ENCODE measurements around the gene IL10RA. TPM values are rescaled to one million over a fixed set of nuclear protein-coding genes. Genes with fewer than 3 reads are reported as not detected.

Gene IL10RA
- total RNA-seq, 2 donors from 2014 or later: 59.8 to 83.6 TPM

DNA sequence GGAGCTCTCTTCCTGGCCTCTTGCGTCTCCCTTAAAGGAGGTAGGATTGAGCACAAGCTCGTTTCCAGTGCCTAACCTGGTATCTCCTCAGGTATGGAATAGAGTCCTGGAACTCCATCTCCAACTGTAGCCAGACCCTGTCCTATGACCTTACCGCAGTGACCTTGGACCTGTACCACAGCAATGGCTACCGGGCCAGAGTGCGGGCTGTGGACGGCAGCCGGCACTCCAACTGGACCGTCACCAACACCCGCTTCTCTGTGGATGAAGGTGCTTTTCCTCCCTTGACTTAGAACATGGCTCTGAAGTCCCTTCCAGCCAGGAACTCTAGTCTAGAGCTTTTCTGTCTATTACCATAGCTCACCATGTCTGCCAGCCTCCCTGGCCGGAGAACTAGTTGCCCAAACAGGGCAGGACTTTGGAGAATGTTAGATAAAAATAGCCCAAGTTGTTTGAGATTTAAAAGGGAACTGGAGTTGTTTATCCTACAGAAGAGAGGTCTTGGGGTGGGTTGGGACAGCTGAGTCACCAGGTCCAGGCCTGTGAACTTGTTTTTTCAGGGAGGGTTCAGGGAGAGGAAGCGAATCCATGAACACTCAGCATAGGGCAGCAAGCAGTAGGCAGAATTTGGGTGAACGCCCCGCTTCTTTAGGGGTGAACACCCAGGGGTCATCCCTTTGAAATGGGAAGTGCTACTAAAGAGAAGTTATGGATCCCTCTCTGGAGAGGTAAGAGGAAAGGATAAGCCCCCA, 3.3 kb downstream of the IL10RA start:
- peaks cover 70 to 79% of the 10 kb centered on the region in 2 donors for H3K4me1 Mint-ChIP-seq (ENCODE audit: low read depth in 2 of 2)
- H3K9me3 Mint-ChIP-seq: no peaks in the 10 kb centered on the region
- no peak for DNase-seq (ENCODE audit: low spot score)
- H3K27me3 Mint-ChIP-seq: no peaks in the 10 kb centered on the region
- H3K36me3 Mint-ChIP-seq: peaks cover 38% of the 10 kb centered on the region
- ATAC-seq: no peak
- peak overlapping the region; percentile 95 to 98 for H3K27ac Mint-ChIP-seq
- peak overlapping the region; percentile 95 for H3K4me3 Mint-ChIP-seq

DNA sequence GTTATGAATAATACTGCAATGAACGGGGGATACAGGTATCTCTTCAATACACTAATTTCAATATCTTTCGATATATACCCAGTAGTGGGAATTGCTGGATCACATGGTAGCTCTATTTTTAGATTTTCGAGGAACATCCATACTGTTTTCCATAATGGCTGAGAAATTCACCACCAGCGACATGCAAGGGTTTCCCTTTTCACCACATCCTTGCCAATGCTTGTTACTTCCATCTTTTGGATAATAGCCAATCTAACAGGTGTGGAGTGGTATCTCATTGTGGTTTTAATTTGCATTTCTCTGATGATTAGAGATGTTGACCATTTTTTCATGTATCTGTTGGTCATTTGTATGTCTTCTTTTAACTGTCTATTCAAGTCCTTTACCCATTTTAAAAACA, 5.9 kb downstream of the IL10RA start:
- peak overlapping the region; percentile 65 for H3K4me3 Mint-ChIP-seq
- H3K4me1 Mint-ChIP-seq (ENCODE audit: low read depth in 2 of 2): peaks cover 68 to 71% of the 10 kb centered on the region in 2 donors
- ATAC-seq: no peak
- H3K27me3 Mint-ChIP-seq: no peaks in the 10 kb centered on the region
- H3K9me3 Mint-ChIP-seq: no peaks in the 10 kb centered on the region
- no peak for DNase-seq (ENCODE audit: low spot score)
- peaks cover 44% of the 10 kb centered on the region for H3K36me3 Mint-ChIP-seq
- H3K27ac Mint-ChIP-seq: peak overlapping the region; percentile 91 to 94

DNA sequence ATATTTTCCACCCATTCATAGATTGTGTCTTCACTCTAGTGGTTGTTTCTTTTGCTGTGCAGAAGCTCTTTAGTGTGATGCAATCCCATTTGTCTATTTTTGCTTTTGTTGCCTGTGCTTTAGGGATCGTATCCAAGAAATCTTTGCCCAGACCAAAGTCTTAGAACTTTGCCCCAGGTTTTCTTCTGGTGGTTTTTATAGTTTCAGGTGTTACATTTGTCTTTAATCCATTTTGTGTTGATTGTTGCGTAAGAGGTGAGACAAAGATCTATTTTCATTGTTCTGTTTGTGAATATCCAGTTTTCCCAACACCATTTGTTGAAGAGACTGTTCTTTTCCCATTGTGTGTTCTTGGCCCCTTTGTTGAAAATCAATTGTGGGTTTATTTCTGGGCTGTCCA, 6.4 kb downstream of the IL10RA start:
- Mint-ChIP-seq H3K27me3 (no peaks in the 10 kb centered on the region), H3K4me3 (peak overlapping the region; percentile 65), H3K27ac (peak overlapping the region; percentile 91 to 94), H3K4me1 (ENCODE audit: low read depth in 2 of 2) (peaks cover 68 to 71% of the 10 kb centered on the region in 2 donors), H3K9me3 (peaks cover 3% of the 10 kb centered on the region), H3K36me3 (peaks cover 45% of the 10 kb centered on the region)
- DNase-seq (ENCODE audit: low spot score) (no peak), ATAC-seq (no peak)

DNA sequence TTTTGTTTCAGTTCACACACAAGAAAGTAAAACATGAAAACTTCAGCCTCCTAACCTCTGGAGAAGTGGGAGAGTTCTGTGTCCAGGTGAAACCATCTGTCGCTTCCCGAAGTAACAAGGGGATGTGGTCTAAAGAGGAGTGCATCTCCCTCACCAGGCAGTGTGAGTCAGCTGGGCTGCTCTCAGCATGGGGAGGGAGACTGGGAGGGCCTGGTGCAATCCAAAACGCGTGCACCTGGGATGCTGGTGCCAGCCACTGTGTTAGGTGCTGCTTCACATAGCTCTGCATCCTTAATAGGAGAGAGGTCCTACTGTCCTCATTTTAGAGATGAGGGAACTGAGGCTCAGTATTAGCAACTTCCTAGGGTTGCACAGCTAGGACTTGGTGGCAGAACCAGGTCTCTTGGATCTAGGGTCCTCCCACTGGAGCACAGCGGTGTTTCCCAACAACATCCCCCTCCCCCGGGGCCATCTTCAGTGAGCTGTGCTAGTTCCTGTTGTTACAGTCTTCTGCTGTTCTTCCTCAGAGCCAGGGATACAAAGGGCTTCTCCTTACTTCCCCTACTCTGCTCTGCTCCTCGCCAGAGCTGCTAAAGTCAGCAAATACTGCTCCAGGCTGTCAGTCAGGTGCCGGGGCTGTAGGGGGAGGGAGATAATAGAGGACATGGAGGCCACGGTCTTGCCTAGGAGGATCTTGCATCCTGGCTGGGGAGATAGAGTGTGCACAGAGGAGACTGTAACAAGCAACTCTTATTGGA, 8.0 kb downstream of the IL10RA start:
- H3K4me1 Mint-ChIP-seq (ENCODE audit: low read depth in 2 of 2): peaks cover 65 to 68% of the 10 kb centered on the region in 2 donors
- H3K27ac Mint-ChIP-seq: peak overlapping the region; percentile 91 to 94
- DNase-seq (ENCODE audit: low spot score) (no peak), ATAC-seq (no peak)
- peaks cover 3% of the 10 kb centered on the region for H3K9me3 Mint-ChIP-seq
- peaks cover 50% of the 10 kb centered on the region for H3K36me3 Mint-ChIP-seq
- no peak overlapping the region for H3K4me3 Mint-ChIP-seq
- no peaks in the 10 kb centered on the region for H3K27me3 Mint-ChIP-seq

DNA sequence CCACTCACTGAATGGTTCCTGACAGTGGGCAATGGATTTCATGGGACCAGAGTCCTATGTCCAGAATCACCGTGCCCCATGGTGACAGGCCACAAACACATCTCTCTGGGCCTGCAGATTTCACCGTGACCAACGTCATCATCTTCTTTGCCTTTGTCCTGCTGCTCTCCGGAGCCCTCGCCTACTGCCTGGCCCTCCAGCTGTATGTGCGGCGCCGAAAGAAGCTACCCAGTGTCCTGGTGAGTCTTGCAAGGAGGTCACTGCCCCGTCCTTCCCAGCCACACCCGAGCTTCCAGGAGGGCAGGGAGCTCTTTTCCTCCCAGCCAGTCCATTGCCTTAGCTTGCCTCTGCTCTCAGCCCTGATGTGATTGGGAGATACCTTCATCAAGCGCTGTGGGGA, 9.3 kb downstream of the IL10RA start:
- DNase-seq (ENCODE audit: low spot score) (no peak), ATAC-seq (no peak)
- H3K27ac Mint-ChIP-seq: peak overlapping the region; percentile 71 to 94
- H3K4me3 Mint-ChIP-seq: no peak overlapping the region
- H3K4me1 Mint-ChIP-seq (ENCODE audit: low read depth in 2 of 2): peaks cover 59 to 70% of the 10 kb centered on the region in 2 donors
- no peaks in the 10 kb centered on the region for H3K27me3 Mint-ChIP-seq
- peaks cover 41% of the 10 kb centered on the region for H3K36me3 Mint-ChIP-seq
- peaks cover 3% of the 10 kb centered on the region for H3K9me3 Mint-ChIP-seq

DNA sequence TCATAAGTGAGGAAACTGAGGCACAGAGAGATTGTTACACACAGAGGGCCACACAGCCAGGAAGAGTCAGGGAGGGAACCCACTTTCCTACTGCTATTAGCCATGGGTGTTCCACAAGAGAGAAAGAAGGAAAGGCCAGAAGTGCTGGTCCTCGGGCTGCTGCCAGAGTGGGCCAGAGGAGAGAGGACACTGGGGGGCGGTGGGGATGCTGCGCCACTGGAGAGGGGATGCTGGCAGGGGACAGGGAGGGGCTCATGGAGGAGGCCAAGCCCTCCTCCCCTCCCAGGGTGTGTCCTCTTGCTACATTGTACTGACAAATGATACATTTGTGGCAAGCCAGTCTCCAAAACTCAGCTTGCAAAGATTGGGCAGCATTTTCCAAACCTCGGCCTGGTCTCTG, 9.9 kb downstream of the IL10RA start:
- peak overlapping the region; percentile 45 for H3K4me3 Mint-ChIP-seq
- no peak for DNase-seq (ENCODE audit: low spot score)
- H3K36me3 Mint-ChIP-seq: peaks cover 41% of the 10 kb centered on the region
- no peak for ATAC-seq
- peak overlapping the region; percentile 71 to 94 for H3K27ac Mint-ChIP-seq
- peaks cover 59 to 70% of the 10 kb centered on the region in 2 donors for H3K4me1 Mint-ChIP-seq (ENCODE audit: low read depth in 2 of 2)
- H3K9me3 Mint-ChIP-seq: peaks cover 3% of the 10 kb centered on the region
- H3K27me3 Mint-ChIP-seq: no peaks in the 10 kb centered on the region

DNA sequence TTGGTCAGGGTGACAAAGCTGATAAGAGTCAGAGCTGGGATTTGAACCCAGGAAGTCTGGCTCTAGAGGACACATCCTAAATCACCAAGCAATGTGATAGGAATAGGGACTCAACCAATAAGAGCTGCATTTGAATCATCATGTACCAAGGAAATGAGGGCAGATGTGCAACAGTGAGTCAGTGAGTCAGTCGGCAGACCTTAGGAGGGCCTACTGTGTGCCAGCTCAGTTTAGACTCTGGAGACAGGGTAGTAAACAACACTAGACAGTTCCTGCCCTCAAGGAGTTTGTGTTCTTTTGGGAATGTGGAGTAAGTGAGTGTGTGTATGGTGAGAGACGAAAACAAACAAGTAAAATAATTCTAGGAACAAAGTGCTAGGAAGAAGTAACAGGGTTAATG, 11.2 kb downstream of the IL10RA start:
- Mint-ChIP-seq H3K4me3 (peak overlapping the region; percentile 80), H3K27me3 (no peaks in the 10 kb centered on the region), H3K4me1 (ENCODE audit: low read depth in 2 of 2) (peaks cover 59 to 72% of the 10 kb centered on the region in 2 donors), H3K36me3 (peaks cover 30% of the 10 kb centered on the region), H3K9me3 (peaks cover 3% of the 10 kb centered on the region), H3K27ac (peak overlapping the region; percentile 88 to 94)
- no peak for DNase-seq (ENCODE audit: low spot score)
- peak in 1 of 2 donors; percentile 38 for ATAC-seq

DNA sequence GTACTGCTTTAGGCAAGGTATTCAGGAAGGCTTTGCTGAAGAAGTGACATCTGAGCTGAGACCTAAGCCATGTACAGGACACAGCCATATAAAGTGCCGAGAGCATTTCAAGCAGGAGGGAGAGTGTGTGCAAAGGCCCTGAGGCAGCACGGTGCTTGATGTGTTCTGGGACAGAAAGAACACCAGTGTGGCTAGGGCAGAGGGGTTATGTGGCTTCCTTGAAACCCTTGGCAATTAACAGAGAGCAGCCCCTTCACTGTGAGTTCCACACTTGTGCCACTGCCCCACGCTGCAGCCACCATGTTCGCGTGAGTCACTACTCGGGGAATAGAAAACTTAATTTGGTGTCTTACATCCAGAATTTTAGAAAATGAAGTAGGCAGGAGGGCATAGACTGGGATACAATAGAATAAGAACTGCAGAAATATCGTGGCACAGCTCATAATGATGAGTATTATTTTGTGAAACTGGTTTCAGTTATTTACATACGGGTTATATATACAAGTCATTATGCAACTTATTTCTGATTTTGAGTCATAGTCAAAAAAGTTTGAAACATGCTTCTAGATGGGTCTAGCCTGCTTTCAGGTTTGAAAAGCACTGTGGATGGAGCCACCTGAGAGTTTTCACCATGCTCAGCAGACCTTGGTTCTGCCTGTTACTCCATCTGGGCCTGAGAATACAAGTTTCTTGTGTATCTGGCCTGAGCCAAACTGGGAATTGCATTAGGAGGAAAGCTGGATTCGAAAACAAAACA, 11.8 kb downstream of the IL10RA start:
- peaks cover 59 to 72% of the 10 kb centered on the region in 2 donors for H3K4me1 Mint-ChIP-seq (ENCODE audit: low read depth in 2 of 2)
- peaks cover 3% of the 10 kb centered on the region for H3K9me3 Mint-ChIP-seq
- DNase-seq (ENCODE audit: low spot score) (no peak), ATAC-seq (peak; percentile 38 to 40)
- H3K27ac Mint-ChIP-seq: peak overlapping the region; percentile 88 to 94
- peaks cover 24% of the 10 kb centered on the region for H3K36me3 Mint-ChIP-seq
- no peaks in the 10 kb centered on the region for H3K27me3 Mint-ChIP-seq
- H3K4me3 Mint-ChIP-seq: peak overlapping the region; percentile 80

DNA sequence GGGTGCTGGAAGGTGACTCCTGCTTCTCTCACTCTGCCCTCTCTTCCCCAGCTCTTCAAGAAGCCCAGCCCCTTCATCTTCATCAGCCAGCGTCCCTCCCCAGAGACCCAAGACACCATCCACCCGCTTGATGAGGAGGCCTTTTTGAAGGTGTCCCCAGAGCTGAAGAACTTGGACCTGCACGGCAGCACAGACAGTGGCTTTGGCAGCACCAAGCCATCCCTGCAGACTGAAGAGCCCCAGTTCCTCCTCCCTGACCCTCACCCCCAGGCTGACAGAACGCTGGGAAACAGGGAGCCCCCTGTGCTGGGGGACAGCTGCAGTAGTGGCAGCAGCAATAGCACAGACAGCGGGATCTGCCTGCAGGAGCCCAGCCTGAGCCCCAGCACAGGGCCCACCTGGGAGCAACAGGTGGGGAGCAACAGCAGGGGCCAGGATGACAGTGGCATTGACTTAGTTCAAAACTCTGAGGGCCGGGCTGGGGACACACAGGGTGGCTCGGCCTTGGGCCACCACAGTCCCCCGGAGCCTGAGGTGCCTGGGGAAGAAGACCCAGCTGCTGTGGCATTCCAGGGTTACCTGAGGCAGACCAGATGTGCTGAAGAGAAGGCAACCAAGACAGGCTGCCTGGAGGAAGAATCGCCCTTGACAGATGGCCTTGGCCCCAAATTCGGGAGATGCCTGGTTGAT, 12.6 kb downstream of the IL10RA start:
- peak overlapping the region; percentile 80 for H3K4me3 Mint-ChIP-seq
- no peak for DNase-seq (ENCODE audit: low spot score)
- H3K27me3 Mint-ChIP-seq: no peaks in the 10 kb centered on the region
- H3K36me3 Mint-ChIP-seq: peaks cover 28% of the 10 kb centered on the region
- peak overlapping the region; percentile 88 to 94 for H3K27ac Mint-ChIP-seq
- ATAC-seq: no peak
- peaks cover 5% of the 10 kb centered on the region for H3K9me3 Mint-ChIP-seq
- peaks cover 66 to 74% of the 10 kb centered on the region in 2 donors for H3K4me1 Mint-ChIP-seq (ENCODE audit: low read depth in 2 of 2)

DNA sequence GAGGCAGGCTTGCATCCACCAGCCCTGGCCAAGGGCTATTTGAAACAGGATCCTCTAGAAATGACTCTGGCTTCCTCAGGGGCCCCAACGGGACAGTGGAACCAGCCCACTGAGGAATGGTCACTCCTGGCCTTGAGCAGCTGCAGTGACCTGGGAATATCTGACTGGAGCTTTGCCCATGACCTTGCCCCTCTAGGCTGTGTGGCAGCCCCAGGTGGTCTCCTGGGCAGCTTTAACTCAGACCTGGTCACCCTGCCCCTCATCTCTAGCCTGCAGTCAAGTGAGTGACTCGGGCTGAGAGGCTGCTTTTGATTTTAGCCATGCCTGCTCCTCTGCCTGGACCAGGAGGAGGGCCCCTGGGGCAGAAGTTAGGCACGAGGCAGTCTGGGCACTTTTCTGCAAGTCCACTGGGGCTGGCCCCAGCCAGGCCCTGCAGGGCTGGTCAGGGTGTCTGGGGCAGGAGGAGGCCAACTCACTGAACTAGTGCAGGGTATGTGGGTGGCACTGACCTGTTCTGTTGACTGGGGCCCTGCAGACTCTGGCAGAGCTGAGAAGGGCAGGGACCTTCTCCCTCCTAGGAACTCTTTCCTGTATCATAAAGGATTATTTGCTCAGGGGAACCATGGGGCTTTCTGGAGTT, 13.3 kb downstream of the IL10RA start:
- no peak for DNase-seq (ENCODE audit: low spot score)
- H3K9me3 Mint-ChIP-seq: peaks cover 9% of the 10 kb centered on the region

DNA sequence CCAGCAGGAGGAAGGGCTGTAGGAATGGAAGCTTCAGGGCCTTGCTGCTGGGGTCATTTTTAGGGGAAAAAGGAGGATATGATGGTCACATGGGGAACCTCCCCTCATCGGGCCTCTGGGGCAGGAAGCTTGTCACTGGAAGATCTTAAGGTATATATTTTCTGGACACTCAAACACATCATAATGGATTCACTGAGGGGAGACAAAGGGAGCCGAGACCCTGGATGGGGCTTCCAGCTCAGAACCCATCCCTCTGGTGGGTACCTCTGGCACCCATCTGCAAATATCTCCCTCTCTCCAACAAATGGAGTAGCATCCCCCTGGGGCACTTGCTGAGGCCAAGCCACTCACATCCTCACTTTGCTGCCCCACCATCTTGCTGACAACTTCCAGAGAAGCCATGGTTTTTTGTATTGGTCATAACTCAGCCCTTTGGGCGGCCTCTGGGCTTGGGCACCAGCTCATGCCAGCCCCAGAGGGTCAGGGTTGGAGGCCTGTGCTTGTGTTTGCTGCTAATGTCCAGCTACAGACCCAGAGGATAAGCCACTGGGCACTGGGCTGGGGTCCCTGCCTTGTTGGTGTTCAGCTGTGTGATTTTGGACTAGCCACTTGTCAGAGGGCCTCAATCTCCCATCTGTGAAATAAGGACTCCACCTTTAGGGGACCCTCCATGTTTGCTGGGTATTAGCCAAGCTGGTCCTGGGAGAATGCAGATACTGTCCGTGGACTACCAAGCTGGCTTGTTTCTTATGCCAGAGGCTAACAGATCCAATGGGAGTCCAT, 14.1 kb downstream of the IL10RA start:
- peak overlapping the region; percentile 94 to 98 for H3K27ac Mint-ChIP-seq
- peak overlapping the region; percentile 38 for H3K4me3 Mint-ChIP-seq
- no peaks in the 10 kb centered on the region for H3K27me3 Mint-ChIP-seq
- H3K9me3 Mint-ChIP-seq: peaks cover 9% of the 10 kb centered on the region
- peaks cover 28% of the 10 kb centered on the region for H3K36me3 Mint-ChIP-seq
- H3K4me1 Mint-ChIP-seq (ENCODE audit: low read depth in 2 of 2): peaks cover 74 to 76% of the 10 kb centered on the region in 2 donors
- ATAC-seq (no peak), DNase-seq (ENCODE audit: low spot score) (no peak)

More for the DNA sequence above, 13.3 kb downstream of the IL10RA start:
- Mint-ChIP-seq H3K27ac (peak overlapping the region; percentile 94 to 98), H3K4me1 (ENCODE audit: low read depth in 2 of 2) (peaks cover 73 to 75% of the 10 kb centered on the region in 2 donors), H3K4me3 (peak overlapping the region; percentile 38), H3K36me3 (peaks cover 28% of the 10 kb centered on the region), H3K27me3 (no peaks in the 10 kb centered on the region)
- ATAC-seq: no peak

DNA sequence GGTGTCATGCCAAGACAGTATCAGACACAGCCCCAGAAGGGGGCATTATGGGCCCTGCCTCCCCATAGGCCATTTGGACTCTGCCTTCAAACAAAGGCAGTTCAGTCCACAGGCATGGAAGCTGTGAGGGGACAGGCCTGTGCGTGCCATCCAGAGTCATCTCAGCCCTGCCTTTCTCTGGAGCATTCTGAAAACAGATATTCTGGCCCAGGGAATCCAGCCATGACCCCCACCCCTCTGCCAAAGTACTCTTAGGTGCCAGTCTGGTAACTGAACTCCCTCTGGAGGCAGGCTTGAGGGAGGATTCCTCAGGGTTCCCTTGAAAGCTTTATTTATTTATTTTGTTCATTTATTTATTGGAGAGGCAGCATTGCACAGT, 14.6 kb downstream of the IL10RA start:
- Mint-ChIP-seq H3K27me3 (no peaks in the 10 kb centered on the region), H3K4me1 (ENCODE audit: low read depth in 2 of 2) (peaks cover 75 to 77% of the 10 kb centered on the region in 2 donors), H3K36me3 (peaks cover 26% of the 10 kb centered on the region), H3K4me3 (no peak overlapping the region), H3K9me3 (peaks cover 9% of the 10 kb centered on the region), H3K27ac (peak overlapping the region; percentile 94 to 98)
- ATAC-seq (no peak), DNase-seq (ENCODE audit: low spot score) (no peak)

All from natural killer cell treated with Interleukin-12 subunit alpha and Interleukin-12 subunit beta and Interleukin-15 and Interleukin-18, amount 100 ng/mL, for 72 hours (primary cell).